Testis (tissue), 3 donors: ENCODE data around the gene STXBP6. TPM values are rescaled to one million over a fixed set of nuclear protein-coding genes. Genes with fewer than 3 reads are reported as not detected.
"Not testable (repeated sequence)": the region's sequence is repeated elsewhere in the genome, so short reads cannot be mapped to it uniquely, and the experiment has no call there.

Experiments used
- DNase-seq: peaks from one replicate; pipeline ENCODE4 v3.0.0-alpha.2; 2019
- H3K27ac ChIP-seq, 2 donors: fragments of 200-600 bp; sonication (generic); one replicate each; pipeline ENCODE4 v1.5.1; 2019
- H3K27me3 ChIP-seq: fragments of 200-600 bp; sonication (generic); one replicate; pipeline ENCODE4 v1.5.1; 2019
- H3K36me3 ChIP-seq: fragments of 200-600 bp; sonication (generic); one replicate; pipeline ENCODE4 v1.5.1; 2017; ENCODE audit warnings: low read depth; ENCODE audit errors: missing control alignments
- H3K4me1 ChIP-seq: fragments of 200-600 bp; sonication (generic); one replicate; pipeline ENCODE4 v1.5.1; 2019
- H3K4me3 ChIP-seq, 2 donors: fragments of 200-600 bp; sonication (generic); one replicate each; pipeline ENCODE4 v1.5.1; 2017 to 2019
- H3K9me3 ChIP-seq: fragments of 200-600 bp; sonication (generic); one replicate; pipeline ENCODE4 v1.5.1; 2017
- CTCF ChIP-seq, 3 experiments: fragments of 450-650 bp in 2 of 3; fragments of 200-600 bp in 1 of 3; sonication (generic) in 1 of 3; IDR thresholded peaks; one replicate each; pipeline ENCODE4 v1.5.1; 2016 to 2019; ENCODE audit warnings: antibody characterized with exemption in 3 of 3, mild to moderate bottlenecking in 2 of 3, moderate library complexity in 1 of 3
- POLR2A ChIP-seq: fragments of 450-650 bp; IDR thresholded peaks from one replicate; pipeline ENCODE4 v1.6.1; 2017; ENCODE audit warnings: antibody characterized with exemption, mild to moderate bottlenecking, moderate library complexity
- WGBS, 2 donors: methylation state at CpG; one replicate each; pipeline ENCODE4 v1.1.5; 2018; 5-methylcytosine and 5-hydroxymethylcytosine counted together
- intact Hi-C: fragments of 100-400 bp; cut with DNase I; formaldehyde crosslinking; loops from one replicate; pipeline ENCODE4 v1.15.1; 2023; ENCODE audit warnings: low total_unique reads
- polyA plus RNA-seq: library from polyadenylated mRNA; stranded (reverse); fragments of 350-450 nt; fragmentation: Illumina TruSeq; extraction: RNeasy Lipid Tissue Mini Kit (QIAGEN cat#74804); gene quantifications from one replicate; pipeline ENCODE4 v1.2.3, GENCODE V29; 2014; ENCODE audit warnings: low read depth, low replicate concordance; ENCODE audit not compliant: insufficient read depth
- total RNA-seq, 2 donors: library from RNA; depleted of rRNA; stranded (reverse); fragments of >200 nt; gene quantifications; one replicate each; pipeline ENCODE4 v1.2.3, GENCODE V29; 2016

Gene STXBP6
- total and polyA plus RNA-seq, 3 donors from 2014 or later: 4.7 to 11.3 (median 8.6) TPM

GRCh38 chr14:24964048-24964447, 85.9 kb downstream of the STXBP6 start:
- no peak overlapping the region for H3K27ac ChIP-seq
- no peaks in the 10 kb centered on the region for H3K36me3 ChIP-seq
- no peaks in the 10 kb centered on the region for H3K4me1 ChIP-seq
- H3K9me3 ChIP-seq: no peaks in the 10 kb centered on the region
- H3K27me3 ChIP-seq: no peaks in the 10 kb centered on the region
- no peak overlapping the region for H3K4me3 ChIP-seq
- intact Hi-C loops: no loop called here
- DNase-seq: no peak
- WGBS, 2 donors: 74 to 84% methylated on average over 2 of the region's 2 CpGs
- no peak for TF ChIP-seq CTCF (IDR thresholded peaks at IDR 0.05)
- no peak for TF ChIP-seq POLR2A

- 90 to 95% methylated on average over 6 of the region's 6 CpGs for WGBS, 2 donors
Observed at GRCh38 chr14:24962118-24962517, 87.8 kb downstream of the STXBP6 start.

GRCh38 chr14:24960816-24961215, 89.1 kb downstream of the STXBP6 start:
- Histone ChIP-seq H3K4me1 (no peaks in the 10 kb centered on the region), H3K4me3 (no peak overlapping the region), H3K36me3 (no peaks in the 10 kb centered on the region), H3K9me3 (no peaks in the 10 kb centered on the region), H3K27me3 (no peaks in the 10 kb centered on the region), H3K27ac (no peak overlapping the region)
- intact Hi-C loops: no loop called here
- DNase-seq: no peak
- 43 to 47% methylated on average over 2 of the region's 2 CpGs for WGBS, 2 donors
- TF ChIP-seq POLR2A: no peak
- TF ChIP-seq CTCF (IDR thresholded peaks at IDR 0.05): no peak

More at GRCh38 chr14:24962118-24962517, 87.8 kb downstream of the STXBP6 start:
- H3K27ac ChIP-seq, H3K9me3 ChIP-seq, intact Hi-C loops, H3K4me3 ChIP-seq, H3K36me3 ChIP-seq, DNase-seq, H3K27me3 ChIP-seq, H3K4me1 ChIP-seq: not testable (repeated sequence)

- intact Hi-C loops: no loop called here
- no peak for DNase-seq
- H3K36me3 ChIP-seq: no peaks in the 10 kb centered on the region
- H3K9me3 ChIP-seq: no peaks in the 10 kb centered on the region
- 28 to 29% methylated on average over 1 of the region's 1 CpG for WGBS, 2 donors
- no peaks in the 10 kb centered on the region for H3K27me3 ChIP-seq
- H3K4me3 ChIP-seq: no peak overlapping the region
- no peaks in the 10 kb centered on the region for H3K4me1 ChIP-seq
- TF ChIP-seq CTCF (IDR thresholded peaks at IDR 0.05): no peak
- no peak overlapping the region for H3K27ac ChIP-seq
Observed at GRCh38 chr14:24959791-24960331, 90.1 kb downstream of the STXBP6 start.

GRCh38 chr14:24958271-24958670, 91.7 kb downstream of the STXBP6 start:
- Histone ChIP-seq H3K4me3 (no peak overlapping the region), H3K4me1 (no peaks in the 10 kb centered on the region), H3K27me3 (no peaks in the 10 kb centered on the region), H3K36me3 (no peaks in the 10 kb centered on the region), H3K9me3 (no peaks in the 10 kb centered on the region), H3K27ac (no peak overlapping the region)
- WGBS, 2 donors: 34 to 50% methylated on average over 1 of the region's 1 CpG
- no peak for DNase-seq
- intact Hi-C loops: no loop called here
- TF ChIP-seq CTCF (IDR thresholded peaks at IDR 0.05) (no peak), POLR2A (no peak)
